Thyroid gland (tissue), 4 donors: ENCODE measurements around the gene CACFD1. TPM values are rescaled to one million over a fixed set of nuclear protein-coding genes. Genes with fewer than 3 reads are reported as not detected.

ENCODE experiments used
- DNase-seq, 2 donors: peaks; one replicate each; pipeline ENCODE4 v3.0.0-alpha.2; 2019
- H3K27ac ChIP-seq, 3 donors: fragments of 200-600 bp; sonication (generic); 1 replicate in 2 of 3; 2 replicates in 1 of 3; pipeline ENCODE4 v1.5.1; 2016 to 2019; ENCODE audit warnings: mild to moderate bottlenecking in 1 of 3, moderate library complexity in 1 of 3
- H3K27me3 ChIP-seq: fragments of 200-600 bp; sonication (generic); one replicate; pipeline ENCODE4 v1.5.1; 2019
- H3K36me3 ChIP-seq, 2 donors: fragments of 200-600 bp; sonication (generic); one replicate each; pipeline ENCODE4 v1.5.1; 2016 to 2019
- H3K4me1 ChIP-seq, 2 donors: fragments of 200-600 bp; sonication (generic); one replicate each; pipeline ENCODE4 v1.5.1; 2017 to 2019
- H3K4me3 ChIP-seq, 3 donors: fragments of 200-600 bp; sonication (generic); replicated peaks in 1 of 3; 1 replicate in 2 of 3; 2 replicates in 1 of 3; pipeline ENCODE4 v1.5.1; 2016; ENCODE audit warnings: mild to moderate bottlenecking in 1 of 3
- H3K9me3 ChIP-seq: fragments of 200-600 bp; sonication (generic); one replicate; pipeline ENCODE4 v1.5.1; 2017
- CTCF ChIP-seq, 6 experiments: fragments of 200-600 bp in 3 of 6; fragments of 450-650 bp in 3 of 6; sonication (generic) in 3 of 6; IDR thresholded peaks; one replicate each; pipeline ENCODE4 v1.5.1; 2016 to 2019; ENCODE audit warnings: antibody characterized with exemption in 6 of 6, mild to moderate bottlenecking in 2 of 6, inconsistent platforms in 1 of 6, moderate library complexity in 1 of 6
- POLR2A ChIP-seq, 2 donors: fragments of 450-650 bp; IDR thresholded peaks; one replicate each; pipeline ENCODE4 v1.6.1; 2017; ENCODE audit warnings: antibody characterized with exemption in 2 of 2, mild to moderate bottlenecking in 2 of 2, moderate library complexity in 1 of 2
- WGBS, 2 donors: methylation state at CpG; one replicate each; pipeline ENCODE4 v1.1.5; 2017; 5-methylcytosine and 5-hydroxymethylcytosine counted together
- intact Hi-C: fragments of 100-400 bp; cut with DNase I; formaldehyde crosslinking; loops from one replicate; pipeline ENCODE4 v1.15.1; 2023
- total RNA-seq, 4 donors: library from RNA; depleted of rRNA; stranded (reverse); fragments of >200 nt; gene quantifications; one replicate each; pipeline ENCODE4 v1.2.3, GENCODE V29; 2016

The CACFD1 gene
- total RNA-seq, 4 donors from 2014 or later: 21.4 to 36.7 (median 33.5) TPM

- Histone ChIP-seq H3K4me3 (no peak overlapping the region), H3K4me1 (peaks cover 11 to 12% of the 10 kb centered on the region in 2 donors), H3K36me3 (no peaks in the 10 kb centered on the region), H3K9me3 (no peaks in the 10 kb centered on the region), H3K27me3 (no peaks in the 10 kb centered on the region), H3K27ac (no peak overlapping the region)
- 70 to 71% methylated on average over 5 of the region's 5 CpGs for WGBS, 2 donors
- intact Hi-C loops: no loop called here
- DNase-seq: no peak
- no peak for TF ChIP-seq CTCF (IDR thresholded peaks at IDR 0.05)
- TF ChIP-seq POLR2A (IDR thresholded peaks at IDR 0.05): no peak
Measured at GRCh38 chr9:133420392-133420827, 39.4 kb upstream of the CACFD1 start.

GRCh38 chr9:133421615-133422542 is 37.9 kb upstream of the CACFD1 start, which contains the start of gene ADAMTS13:
TSS of gene ADAMTS13 (plus strand) at chr9:133422367. CDS start at chr9:133422444, 77 bp downstream.
- H3K36me3 ChIP-seq: no peaks in the 10 kb centered on the region
- H3K9me3 ChIP-seq: no peaks in the 10 kb centered on the region
- H3K4me1 ChIP-seq: peaks cover 3 to 7% of the 10 kb centered on the region in 2 donors
- WGBS, 2 donors: 53 to 55% methylated on average over 20 to 22 of the region's 23 CpGs
- TF ChIP-seq CTCF (IDR thresholded peaks at IDR 0.05) (no peak), POLR2A (IDR thresholded peaks at IDR 0.05) (no peak)
- no peak for DNase-seq
- intact Hi-C loops: no loop called here
- no peak within 1 kb of the TSS for H3K27ac ChIP-seq
- H3K27me3 ChIP-seq: no peaks in the 10 kb centered on the region
- H3K4me3 ChIP-seq: no peak within 1 kb of the TSS

GRCh38 chr9:133423216-133423615 is 36.6 kb upstream of the CACFD1 start:
- no peaks in the 10 kb centered on the region for H3K9me3 ChIP-seq
- DNase-seq: no peak
- peaks cover 2 to 5% of the 10 kb centered on the region in 2 donors for H3K4me1 ChIP-seq
- TF ChIP-seq POLR2A (IDR thresholded peaks at IDR 0.05): no peak
- no peak for TF ChIP-seq CTCF (IDR thresholded peaks at IDR 0.05)
- no peak overlapping the region for H3K4me3 ChIP-seq
- no peaks in the 10 kb centered on the region for H3K36me3 ChIP-seq
- no peaks in the 10 kb centered on the region for H3K27me3 ChIP-seq
- intact Hi-C loops: no loop called here
- WGBS, 2 donors: 71% methylated on average over 3 of the region's 3 CpGs; no CpG with 5 or more reads in 1 of the 2 donors
- no peak overlapping the region for H3K27ac ChIP-seq

GRCh38 chr9:133424187-133424586 is 35.6 kb upstream of the CACFD1 start:
- Histone ChIP-seq H3K9me3 (no peaks in the 10 kb centered on the region), H3K27me3 (no peaks in the 10 kb centered on the region), H3K36me3 (no peaks in the 10 kb centered on the region), H3K27ac (no peak overlapping the region), H3K4me3 (no peak overlapping the region), H3K4me1 (peaks cover 3 to 12% of the 10 kb centered on the region in 2 donors)
- intact Hi-C loops: no loop called here
- 91 to 94% methylated on average over 9 to 12 of the region's 12 CpGs for WGBS, 2 donors
- TF ChIP-seq POLR2A (IDR thresholded peaks at IDR 0.05): no peak
- TF ChIP-seq CTCF (IDR thresholded peaks at IDR 0.05): no peak
- no peak for DNase-seq

- Histone ChIP-seq H3K27me3 (no peaks in the 10 kb centered on the region), H3K4me1 (peaks cover 3 to 16% of the 10 kb centered on the region in 2 donors), H3K9me3 (no peaks in the 10 kb centered on the region), H3K27ac (no peak overlapping the region), H3K36me3 (no peaks in the 10 kb centered on the region), H3K4me3 (no peak overlapping the region)
- TF ChIP-seq CTCF (IDR thresholded peaks at IDR 0.05) (no peak), POLR2A (IDR thresholded peaks at IDR 0.05) (no peak)
- DNase-seq: no peak
- WGBS, 2 donors: 76 to 77% methylated on average over 18 to 19 of the region's 22 CpGs
- intact Hi-C loops: no loop called here
Measured at GRCh38 chr9:133425049-133425632, 34.6 kb upstream of the CACFD1 start.
